GM12874 (cell line): Measurements from ENCODE around the gene USP8.

ENCODE experiments used
- TF ChIP-seq, protein P1 (sequence below): IDR thresholded peaks from 2 replicates; pipeline ENCODE4 v1.5.1; 2011; ENCODE audit warnings: low read depth, mild to moderate bottlenecking, control low read depth, low read length, moderate library complexity; ENCODE audit not compliant: insufficient read depth

Gene USP8

GRCh38 chr15:50424066-50424890 is at the start of gene USP8:
Gene USP8, plus strand, starts transcription at chr15:50424405. Its CDS starts 14,669 bp downstream, at chr15:50439074.
- TF ChIP-seq, protein P1, sequence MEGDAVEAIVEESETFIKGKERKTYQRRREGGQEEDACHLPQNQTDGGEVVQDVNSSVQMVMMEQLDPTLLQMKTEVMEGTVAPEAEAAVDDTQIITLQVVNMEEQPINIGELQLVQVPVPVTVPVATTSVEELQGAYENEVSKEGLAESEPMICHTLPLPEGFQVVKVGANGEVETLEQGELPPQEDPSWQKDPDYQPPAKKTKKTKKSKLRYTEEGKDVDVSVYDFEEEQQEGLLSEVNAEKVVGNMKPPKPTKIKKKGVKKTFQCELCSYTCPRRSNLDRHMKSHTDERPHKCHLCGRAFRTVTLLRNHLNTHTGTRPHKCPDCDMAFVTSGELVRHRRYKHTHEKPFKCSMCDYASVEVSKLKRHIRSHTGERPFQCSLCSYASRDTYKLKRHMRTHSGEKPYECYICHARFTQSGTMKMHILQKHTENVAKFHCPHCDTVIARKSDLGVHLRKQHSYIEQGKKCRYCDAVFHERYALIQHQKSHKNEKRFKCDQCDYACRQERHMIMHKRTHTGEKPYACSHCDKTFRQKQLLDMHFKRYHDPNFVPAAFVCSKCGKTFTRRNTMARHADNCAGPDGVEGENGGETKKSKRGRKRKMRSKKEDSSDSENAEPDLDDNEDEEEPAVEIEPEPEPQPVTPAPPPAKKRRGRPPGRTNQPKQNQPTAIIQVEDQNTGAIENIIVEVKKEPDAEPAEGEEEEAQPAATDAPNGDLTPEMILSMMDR, result no peak

DNA sequence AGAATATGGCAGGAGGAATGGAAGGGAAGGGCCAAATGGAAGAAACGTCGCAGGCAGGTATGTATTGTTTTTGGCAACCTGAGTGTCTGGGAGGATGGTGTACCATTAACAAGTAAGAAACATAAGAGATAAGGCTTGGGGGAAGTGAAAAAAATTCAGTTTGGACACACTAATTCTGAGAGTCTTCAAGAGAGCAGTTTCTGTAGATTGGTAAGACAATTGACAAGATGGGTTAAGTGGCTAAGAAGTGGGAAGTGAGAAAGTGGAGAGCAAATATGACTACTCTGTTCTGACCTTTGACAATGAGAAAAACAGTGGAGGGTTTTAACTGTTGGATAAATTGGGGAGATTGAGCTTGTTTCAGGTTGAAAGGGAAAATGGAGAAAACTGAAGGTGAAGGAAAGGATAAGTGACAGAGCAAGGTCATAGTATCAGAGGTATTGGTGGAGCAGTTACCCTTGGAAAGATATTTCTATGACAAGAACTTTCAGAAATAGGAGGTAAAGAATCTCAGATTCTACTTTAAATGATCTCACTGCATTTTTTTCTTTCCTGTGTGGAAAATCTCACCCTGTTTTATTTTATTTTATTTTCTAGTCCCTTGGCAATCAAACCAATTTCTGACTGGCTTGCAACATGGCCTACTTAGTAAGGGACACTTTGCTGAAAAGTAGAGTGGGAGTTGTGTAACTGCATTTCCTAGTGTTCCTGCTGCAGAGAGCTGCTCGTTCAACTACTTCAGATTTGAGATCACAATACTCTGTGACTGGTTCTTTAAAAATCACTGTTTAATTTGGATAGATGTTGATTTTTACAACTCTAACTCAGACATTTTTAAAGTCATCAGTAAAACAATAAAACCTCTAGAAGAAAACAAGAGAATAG is 46.1 kb upstream of the USP8 start:
- TF ChIP-seq, protein P1, result no peak

DNA sequence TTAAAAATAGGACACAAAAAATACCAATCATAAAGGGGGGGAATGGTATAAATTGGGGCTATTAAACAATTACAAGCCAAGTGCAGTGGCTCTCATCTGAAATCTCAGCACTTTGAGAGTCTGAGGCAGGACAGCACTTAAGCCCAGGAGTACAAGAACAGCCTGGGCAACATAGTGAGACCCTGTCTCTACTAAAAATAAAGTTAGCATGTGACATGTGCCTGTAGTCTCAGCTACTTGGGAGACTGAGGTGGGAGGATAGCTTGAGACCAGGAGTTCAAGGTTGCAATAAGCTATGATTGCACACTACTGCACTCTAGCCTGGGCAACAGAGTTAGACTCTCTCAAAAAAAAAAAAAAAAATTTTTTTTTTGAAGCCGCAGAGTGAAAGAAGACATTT is 45.4 kb upstream of the USP8 start:
- TF ChIP-seq, protein P1, result no peak

- TF ChIP-seq, protein P1, result no peak
Measured at GRCh38 chr15:50380089-50380488, 44.1 kb upstream of the USP8 start.

DNA sequence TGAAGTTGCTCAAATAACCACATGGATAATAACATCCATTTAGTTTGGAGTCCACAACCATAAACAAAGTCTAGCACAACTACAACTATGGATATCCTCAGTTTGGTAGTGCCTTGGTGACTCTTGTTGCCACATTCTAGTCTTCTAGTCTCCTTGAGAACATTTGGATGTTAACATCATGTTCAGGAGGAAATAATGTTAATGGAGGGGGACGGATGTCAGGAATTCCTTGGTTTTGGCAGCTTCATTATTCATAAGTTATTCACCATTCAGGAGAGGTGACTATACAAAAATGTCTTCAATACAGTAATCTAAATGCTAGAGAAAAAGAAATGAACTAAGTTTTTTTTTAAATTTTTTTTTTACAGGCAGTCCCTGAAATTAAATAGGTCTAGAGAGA is 42.8 kb upstream of the USP8 start:
- TF ChIP-seq, protein P1, result no peak

GRCh38 chr15:50390554-50391264 is 33.5 kb upstream of the USP8 start:
- TF ChIP-seq, protein P1, result no peak

DNA sequence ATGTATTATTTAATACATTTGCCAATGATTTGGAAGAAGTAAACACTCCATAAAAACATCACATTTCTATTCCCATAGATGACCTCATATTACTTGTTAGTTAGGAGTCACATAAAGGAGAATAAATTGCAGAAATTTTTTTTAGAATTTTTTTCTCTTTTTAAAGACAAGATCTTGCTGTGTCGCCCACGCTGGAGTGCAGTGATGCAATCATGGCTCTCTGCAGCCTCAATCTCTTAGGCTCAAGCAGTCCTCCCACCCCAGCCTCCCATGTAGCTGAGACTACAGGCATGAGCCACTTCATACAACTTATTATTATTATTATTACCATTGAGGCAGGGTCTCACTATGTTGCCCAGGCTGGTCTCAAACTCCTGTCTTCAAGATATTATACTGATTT is 12.3 kb upstream of the USP8 start:
- TF ChIP-seq, protein P1, result no peak
